RCC 7860 (cell line): ENCODE data around the gene DMWD.

ENCODE experiments used
- DNase-seq: peaks from one replicate; pipeline ENCODE4 v3.0.0-alpha.2; 2015; ENCODE audit warnings: low spot score
- FAIRE-seq: peaks from 2 replicates; lab custom pipeline; 2012; peaks lifted over from hg19 to GRCh38; lab: Jason Lieb, UNC

DMWD gene

DNA sequence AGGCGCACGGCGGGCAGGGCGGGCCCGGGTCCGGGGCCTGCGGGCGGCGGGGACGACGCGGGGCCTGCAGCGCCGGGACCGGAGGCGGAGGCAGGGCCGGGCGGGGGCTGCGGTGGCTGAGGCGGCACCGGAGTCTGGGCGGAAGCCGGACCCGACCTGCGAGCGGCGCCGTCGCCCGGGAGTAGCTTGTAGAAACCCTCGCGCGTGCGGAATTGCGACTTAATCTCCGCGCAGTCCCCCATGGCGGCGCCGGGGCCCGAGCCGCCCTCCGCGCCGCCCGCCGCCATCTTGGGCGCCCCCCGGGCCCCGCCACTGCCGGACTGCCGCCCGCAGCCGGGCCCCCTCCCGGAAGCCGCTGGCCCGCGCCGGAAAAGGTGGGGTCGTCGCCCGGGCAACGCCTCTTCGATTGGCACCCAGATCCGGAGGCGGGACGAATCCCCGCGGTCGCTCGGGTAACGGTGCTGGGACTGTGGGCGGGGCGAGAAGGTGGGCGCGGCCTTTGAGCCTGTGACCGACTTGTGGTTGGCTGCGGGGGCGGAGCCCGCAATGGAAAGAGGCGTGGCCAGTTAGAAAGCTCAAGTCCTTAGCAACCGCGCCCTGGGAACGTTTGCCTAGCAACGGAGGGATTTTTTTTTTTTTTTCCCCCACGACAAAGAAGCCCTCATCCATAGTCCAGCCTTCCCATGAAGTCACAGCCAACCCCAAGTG lies at the start of gene DMWD:
DMWD (minus strand) TSS at position 376 of the 708 bp plus-strand sequence; CDS start at position 287, 89 bp downstream.
- DNase-seq = peak; percentile 92

GRCh38 chr19:45842198-45842597 lies 49.6 kb upstream of the DMWD start:
- DNase-seq = no peak
- FAIRE-seq = no peak

More for the DNA sequence above, at the start of gene DMWD:
- FAIRE-seq = peak; percentile 88

GRCh38 chr19:45834970-45835369 lies 42.3 kb upstream of the DMWD start:
- FAIRE-seq (no peak), DNase-seq (no peak)

- FAIRE-seq (no peak), DNase-seq (no peak)
Measured at GRCh38 chr19:45828945-45829344, 36.3 kb upstream of the DMWD start.

DNA sequence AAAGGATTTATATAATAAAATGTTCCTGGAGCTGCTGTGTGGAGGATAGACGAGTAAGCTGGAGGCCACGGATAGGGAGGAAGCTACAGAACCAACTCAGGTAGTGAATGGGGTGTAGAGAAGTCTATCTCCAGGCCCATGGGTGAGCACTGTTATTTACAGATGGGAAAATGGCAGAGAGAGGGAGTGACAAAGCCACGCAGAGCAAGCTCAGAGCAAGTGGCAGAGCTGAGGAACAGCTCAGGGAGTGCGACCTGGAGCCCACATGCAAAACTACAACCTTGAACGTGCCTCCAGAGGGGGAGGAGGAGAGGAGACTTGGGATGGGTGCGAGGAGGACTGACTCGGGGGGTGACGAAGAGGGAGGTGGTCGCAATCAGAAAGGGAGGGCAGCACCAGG lies 35.9 kb upstream of the DMWD start:
- FAIRE-seq = no peak
- DNase-seq = no peak

- FAIRE-seq (no peak), DNase-seq (no peak)
Measured at GRCh38 chr19:45827459-45828093, 34.9 kb upstream of the DMWD start.

DNA sequence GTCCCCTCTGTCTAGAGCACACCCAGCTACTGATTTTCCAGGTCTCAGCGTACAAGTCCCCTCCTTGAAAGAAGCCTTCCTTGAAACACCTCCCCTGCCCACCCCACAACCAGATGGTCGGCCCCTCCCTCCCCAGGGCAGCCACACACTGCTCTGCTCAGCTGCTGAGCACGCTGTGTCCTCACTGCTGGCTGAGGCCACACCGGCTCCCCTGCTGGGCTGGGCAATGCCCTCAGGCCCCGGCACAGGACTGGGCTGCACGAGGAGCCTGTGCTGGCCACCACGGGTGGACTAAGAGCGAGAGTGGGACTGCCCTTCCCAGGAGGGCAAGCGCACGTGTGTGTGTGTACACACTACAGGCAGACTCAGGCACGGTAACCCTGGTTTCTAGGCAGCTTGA lies 34.3 kb upstream of the DMWD start:
- no peak for DNase-seq

GRCh38 chr19:45825917-45826893 lies 33.6 kb upstream of the DMWD start:
- FAIRE-seq (no peak), DNase-seq (no peak)

More for the DNA sequence above, 34.3 kb upstream of the DMWD start:
- no peak for FAIRE-seq

GRCh38 chr19:45825263-45825605 lies 32.6 kb upstream of the DMWD start:
- DNase-seq = no peak
- no peak for FAIRE-seq

GRCh38 chr19:45824531-45825262 lies 32.1 kb upstream of the DMWD start:
- DNase-seq = no peak
- no peak for FAIRE-seq

DNA sequence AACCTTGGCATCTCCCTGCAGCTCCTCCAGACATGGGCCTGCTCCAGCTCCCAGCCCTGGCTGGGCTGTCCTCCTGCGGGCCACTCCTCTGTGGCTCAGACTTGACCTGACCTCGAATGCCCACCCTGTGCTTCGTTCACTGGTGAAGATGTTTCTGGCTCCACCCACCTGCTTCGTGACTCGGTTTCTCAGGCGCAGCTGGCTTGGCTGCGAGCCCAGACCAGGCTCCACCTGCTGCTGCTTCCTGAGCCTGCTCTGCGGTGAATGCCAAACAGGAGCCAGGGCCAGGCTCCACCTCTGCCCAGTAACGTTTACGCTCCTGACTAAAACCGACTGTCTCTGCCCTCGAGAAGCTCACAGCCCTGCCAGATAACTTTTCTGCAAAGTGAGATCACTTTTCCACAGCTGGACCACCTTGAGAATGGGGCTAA lies 31.4 kb upstream of the DMWD start:
- no peak for FAIRE-seq

DNA sequence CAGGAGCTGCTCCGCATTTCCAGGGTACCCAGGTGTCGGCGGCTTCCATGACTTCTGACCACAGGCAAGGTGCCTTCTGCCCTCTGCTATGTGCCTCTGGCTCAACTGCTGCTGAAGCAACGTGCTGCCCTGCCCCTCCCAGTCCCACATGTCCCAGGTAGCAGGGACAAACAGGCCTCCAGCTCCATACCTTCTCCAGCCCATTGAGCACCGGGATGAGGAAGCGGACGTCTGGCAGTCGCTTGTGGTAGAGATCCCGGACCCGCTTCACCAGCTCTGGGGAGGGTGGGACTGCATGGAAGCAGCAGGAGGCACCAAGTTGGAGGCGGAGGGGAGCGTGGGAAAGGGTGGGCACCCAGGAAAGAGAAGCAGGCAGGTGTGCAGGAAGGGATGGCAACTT lies 30.5 kb upstream of the DMWD start:
- DNase-seq = no peak
- FAIRE-seq = no peak

More for the DNA sequence above, 31.4 kb upstream of the DMWD start:
- DNase-seq = no peak

DNA sequence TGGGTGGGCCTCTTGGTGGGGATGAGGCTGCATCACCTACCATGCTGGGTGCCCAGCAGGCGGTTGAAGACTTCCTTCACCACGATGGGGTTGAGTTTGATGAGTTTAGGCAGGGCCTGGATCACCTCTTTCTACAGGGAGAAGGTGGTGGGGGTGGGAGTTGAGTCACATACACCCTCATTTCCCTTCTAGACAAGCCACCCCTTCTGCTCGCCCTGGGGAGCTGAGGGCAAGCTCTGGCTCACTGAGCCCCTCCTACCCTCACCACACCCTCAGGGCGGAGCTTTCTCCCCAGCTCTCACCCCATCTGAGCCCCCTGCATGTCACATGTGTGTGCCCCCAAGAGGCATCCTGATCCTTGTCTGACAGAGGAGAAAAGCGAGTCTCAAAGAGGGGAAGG lies 30.1 kb upstream of the DMWD start:
- no peak for FAIRE-seq
- no peak for DNase-seq

- no peak for FAIRE-seq
- no peak for DNase-seq
Measured at GRCh38 chr19:45821570-45821969, 28.9 kb upstream of the DMWD start.

DNA sequence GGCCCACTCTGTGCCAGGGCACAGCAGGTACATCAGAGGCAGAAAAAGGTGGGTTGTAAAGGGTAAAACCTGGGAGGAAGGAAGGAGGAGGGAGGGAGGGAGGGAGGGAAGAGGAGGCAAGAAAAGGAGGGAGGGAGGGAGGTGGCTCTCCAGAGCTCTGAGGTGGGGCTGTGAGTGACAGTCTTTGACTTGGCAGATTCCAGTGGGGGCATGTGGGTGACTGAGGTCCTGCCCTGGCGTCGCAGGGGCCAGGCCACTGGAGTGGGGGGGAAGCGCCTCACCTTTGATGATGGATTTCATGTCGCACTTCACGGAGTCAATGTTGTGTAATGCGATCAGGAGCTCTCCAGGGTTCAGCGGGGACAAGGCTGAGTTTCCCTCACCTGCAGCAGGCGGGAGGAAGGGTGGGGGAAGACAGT lies 28.5 kb upstream of the DMWD start:
- DNase-seq (no peak), FAIRE-seq (no peak)

DNA sequence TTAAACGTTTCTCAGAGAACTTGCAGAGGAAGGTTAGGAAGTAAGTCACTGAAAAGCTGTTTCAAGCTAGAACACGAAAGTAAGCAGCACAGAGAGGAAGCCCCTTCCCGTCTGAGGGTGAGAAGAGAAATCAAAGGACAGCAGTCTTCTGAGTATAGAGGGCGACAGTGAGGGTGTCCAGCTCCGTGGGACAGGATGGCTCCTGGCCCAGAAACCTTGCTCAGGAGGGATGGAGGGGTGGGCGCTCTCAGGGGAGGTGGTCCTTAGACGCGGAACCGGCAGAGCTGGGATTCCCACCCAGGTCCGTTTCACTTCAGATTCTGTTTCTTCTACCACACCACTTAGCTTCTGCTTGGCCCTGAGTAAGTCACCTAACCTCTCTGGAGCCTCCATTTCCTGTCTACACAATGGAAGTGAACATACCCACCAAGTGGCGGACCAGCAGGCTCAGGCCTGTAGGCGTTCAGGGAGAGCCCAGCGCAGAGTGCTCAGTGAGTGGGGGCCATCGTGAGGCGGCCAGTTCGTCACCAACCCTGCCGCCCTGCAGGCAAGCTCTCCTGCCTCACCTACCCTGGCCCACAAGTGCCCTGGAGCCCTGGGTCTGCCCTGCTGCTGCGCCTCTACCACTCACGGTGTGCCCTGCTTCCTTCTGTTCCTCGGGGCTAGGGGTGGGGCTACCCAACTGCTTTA lies 27.9 kb upstream of the DMWD start:
- DNase-seq = no peak
- FAIRE-seq = no peak

DNA sequence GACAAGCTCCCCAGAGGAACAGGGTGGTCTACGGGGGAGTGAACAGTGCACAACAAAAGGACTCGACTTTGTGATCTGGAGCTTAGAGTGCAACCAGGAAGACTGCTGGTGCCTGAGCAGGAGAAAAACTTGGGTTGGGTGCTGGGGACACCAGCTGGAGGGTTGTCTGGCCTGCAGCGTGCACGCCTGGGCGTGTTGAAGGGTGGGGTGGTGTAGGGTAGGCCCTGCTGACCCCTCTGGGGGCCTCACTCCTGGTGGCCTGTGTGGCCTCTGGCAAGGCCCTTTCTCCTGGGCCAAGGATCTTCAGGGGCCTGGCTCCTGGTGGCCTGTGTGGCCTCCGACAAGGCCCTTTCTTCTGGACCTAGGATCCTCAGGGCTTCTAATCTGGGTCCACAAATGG lies 27.1 kb upstream of the DMWD start:
- DNase-seq (no peak), FAIRE-seq (no peak)

- no peak for FAIRE-seq
Measured at GRCh38 chr19:45817725-45818301, 25.2 kb upstream of the DMWD start.

GRCh38 chr19:45817010-45817724 lies 24.5 kb upstream of the DMWD start:
- FAIRE-seq = peak; percentile 81

More at GRCh38 chr19:45817725-45818301, 25.2 kb upstream of the DMWD start:
- DNase-seq = no peak

More at GRCh38 chr19:45817010-45817724, 24.5 kb upstream of the DMWD start:
- peak; percentile 83 for DNase-seq
